GM12892 (cell line): ENCODE data around the gene SCUBE1.

ENCODE experiments used
- POLR2A ChIP-seq: IDR thresholded peaks from 2 replicates; pipeline ENCODE4 v1.6.1; 2011; ENCODE audit warnings: low read depth, low read length, control low read depth
- POLR2AphosphoS5 ChIP-seq: IDR thresholded peaks from 2 replicates; pipeline ENCODE4 v1.6.1; 2011; ENCODE audit warnings: low read depth, low read length, control low read depth
- TAF1 ChIP-seq: IDR thresholded peaks from 2 replicates; pipeline ENCODE4 v1.6.1; 2011; ENCODE audit warnings: low read depth, mild to moderate bottlenecking, control low read depth, low read length, borderline replicate concordance

- no peak for TF ChIP-seq POLR2A
- no peak for TF ChIP-seq POLR2AphosphoS5
- TF ChIP-seq TAF1 = no peak
Measured at GRCh38 chr22:43376765-43377547, 33.8 kb upstream of the SCUBE1 start.
